COR-L47 (cell line): Measurements from ENCODE around the gene GLT6D1.
"Not testable (repeated sequence)": the region's sequence is repeated elsewhere in the genome, so short reads cannot be mapped to it uniquely, and the experiment has no call there.

Experiments
- DNase-seq: peaks from one replicate; lab custom pipeline; 2025; lab: John Stamatoyannopoulos, UW

The GLT6D1 gene

GRCh38 chr9:135639196-135639595 lies at the start of gene GLT6D1:
Gene GLT6D1, minus strand, starts transcription at chr9:135639540. Its CDS starts 353 bp downstream, at chr9:135639187.
- no peak for DNase-seq

- DNase-seq, result no peak
Measured at GRCh38 chr9:135689011-135689410, 49.7 kb upstream of the GLT6D1 start.

GRCh38 chr9:135687216-135687615 lies 47.9 kb upstream of the GLT6D1 start:
- DNase-seq, result no peak

GRCh38 chr9:135684691-135685090 lies 45.4 kb upstream of the GLT6D1 start:
- DNase-seq, result no peak

- DNase-seq, result no peak
Measured at GRCh38 chr9:135683401-135684034, 44.2 kb upstream of the GLT6D1 start.

- no peak for DNase-seq
Measured at GRCh38 chr9:135681161-135681560, 41.8 kb upstream of the GLT6D1 start.

- DNase-seq, result no peak
Measured at GRCh38 chr9:135680056-135680455, 40.7 kb upstream of the GLT6D1 start.

- DNase-seq, result no peak
Measured at GRCh38 chr9:135678236-135679017, 39.1 kb upstream of the GLT6D1 start.

- no peak for DNase-seq
Measured at GRCh38 chr9:135677641-135678168, 38.4 kb upstream of the GLT6D1 start.

GRCh38 chr9:135676891-135677290 lies 37.6 kb upstream of the GLT6D1 start:
- DNase-seq, result no peak

- no peak for DNase-seq
Measured at GRCh38 chr9:135674977-135675376, 35.6 kb upstream of the GLT6D1 start.

- no peak for DNase-seq
Measured at GRCh38 chr9:135673941-135674340, 34.6 kb upstream of the GLT6D1 start.

- DNase-seq, result not testable (repeated sequence)
Measured at GRCh38 chr9:135672786-135673185, 33.4 kb upstream of the GLT6D1 start.

GRCh38 chr9:135671591-135672041 lies 32.3 kb upstream of the GLT6D1 start:
- no peak for DNase-seq

GRCh38 chr9:135670721-135671590 lies 31.6 kb upstream of the GLT6D1 start:
- DNase-seq, result no peak

GRCh38 chr9:135669616-135670285 lies 30.4 kb upstream of the GLT6D1 start:
- DNase-seq, result no peak

GRCh38 chr9:135669018-135669417 lies 29.7 kb upstream of the GLT6D1 start:
- not testable (repeated sequence) for DNase-seq

GRCh38 chr9:135667463-135668001 lies 28.2 kb upstream of the GLT6D1 start:
- DNase-seq, result no peak

- no peak for DNase-seq
Measured at GRCh38 chr9:135666534-135667462, 27.5 kb upstream of the GLT6D1 start.

- no peak for DNase-seq
Measured at GRCh38 chr9:135665795-135666189, 26.5 kb upstream of the GLT6D1 start.
